Activated CD8-positive, alpha-beta T cell treated with anti-CD3 and anti-CD28 coated beads, Interleukin-2, amount 10 ng/mL, durations not matched to agents 7 days and 5 days (primary cell): ENCODE results near the gene MYO5A. TPM values are rescaled to one million over a fixed set of nuclear protein-coding genes. Genes with fewer than 3 reads are reported as not detected.
"Not testable (repeated sequence)": the region's sequence is repeated elsewhere in the genome, so short reads cannot be mapped to it uniquely, and the experiment has no call there.

ENCODE experiments used
- ATAC-seq: fragments of 150-1000 bp; cut with Tn5 transposase; one replicate; pipeline ENCODE4 v1.10.0; 2021; ENCODE audit warnings: moderate library complexity
- CTCF ChIA-PET: fragments of 350-600 bp; sonication (Branson Sonifier 250); formaldehyde crosslinking; loops from one replicate; lab custom pipeline; 2021; ENCODE audit warnings: antibody characterized with exemption; lab: Charles Lee
- POLR2A ChIA-PET: fragments of 350-600 bp; sonication (Branson Sonifier 250); formaldehyde crosslinking; loops from one replicate; lab custom pipeline; 2021; ENCODE audit warnings: antibody characterized with exemption; lab: Charles Lee
- DNase-seq: peaks from one replicate; pipeline ENCODE4 v3.0.0-alpha.2; 2020
- H3K27ac Mint-ChIP-seq: one replicate; pipeline ENCODE4 v1.8.0; 2021; ENCODE audit warnings: mild to moderate bottlenecking, mixed read lengths
- H3K27me3 Mint-ChIP-seq: one replicate; pipeline ENCODE4 v1.8.0; 2021; ENCODE audit warnings: low read depth, mixed read lengths
- H3K36me3 Mint-ChIP-seq: one replicate; pipeline ENCODE4 v1.8.0; 2021; ENCODE audit warnings: low read depth, mixed read lengths
- H3K4me1 Mint-ChIP-seq: one replicate; pipeline ENCODE4 v1.8.0; 2021; ENCODE audit warnings: low read depth, mixed read lengths
- H3K4me3 Mint-ChIP-seq: one replicate; pipeline ENCODE4 v1.8.0; 2021; ENCODE audit warnings: mild to moderate bottlenecking, mixed read lengths
- H3K9me3 Mint-ChIP-seq: one replicate; pipeline ENCODE4 v1.8.0; 2022; ENCODE audit warnings: mixed read lengths; ENCODE audit not compliant: insufficient read depth
- total RNA-seq, 2 experiments: library from RNA; stranded (reverse); gene quantifications; one replicate each; pipeline ENCODE4 v1.2.3, GENCODE V29; 2021

The MYO5A gene
- total RNA-seq, 2 experiments from 2014 or later = 34.8 to 37.4 TPM

DNA sequence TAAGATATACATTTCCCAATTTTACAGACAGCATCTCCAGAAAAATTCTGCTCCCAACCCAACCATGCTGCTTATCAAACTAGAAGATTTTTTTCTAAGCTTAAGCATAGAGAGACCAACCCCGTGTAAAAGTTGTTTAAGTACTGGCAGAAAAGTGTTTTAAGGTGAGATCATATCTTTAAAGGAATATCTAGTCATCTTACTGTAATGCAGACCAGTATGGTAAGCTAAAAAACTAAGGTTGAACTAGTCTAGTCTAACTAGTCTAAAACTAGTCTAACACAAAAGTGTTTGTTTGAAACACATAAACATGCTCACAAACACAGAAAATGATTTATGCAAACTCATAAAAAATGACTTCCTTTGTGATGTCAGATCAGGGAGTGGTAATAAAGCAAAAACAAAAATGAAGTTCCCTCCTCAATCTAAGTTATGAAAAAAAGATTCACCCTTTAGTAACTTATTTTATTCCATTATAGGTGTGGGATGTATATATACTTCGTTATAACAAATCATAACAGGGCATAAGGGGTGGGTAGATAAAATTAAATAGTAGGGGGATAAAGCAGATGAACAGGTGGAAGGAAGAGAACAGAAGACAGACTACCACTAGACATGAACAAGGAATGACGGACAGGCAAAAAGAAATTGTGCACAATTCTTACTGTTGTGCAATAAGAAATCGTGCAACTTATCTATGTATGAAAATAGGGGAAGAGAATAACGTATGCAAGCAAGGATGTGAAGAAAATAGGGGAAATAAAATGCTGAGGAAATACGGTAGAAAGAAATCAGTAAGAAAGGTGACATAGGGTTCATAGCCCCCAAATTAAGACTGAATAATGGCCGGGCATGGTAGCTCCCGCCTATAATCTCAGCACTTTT is 10.0 kb downstream of the MYO5A start:
- H3K27ac Mint-ChIP-seq = no peak overlapping the region
- no peaks in the 10 kb centered on the region for H3K27me3 Mint-ChIP-seq
- DNase-seq (no peak), ATAC-seq (no peak)
- no peak overlapping the region for H3K4me3 Mint-ChIP-seq
- H3K9me3 Mint-ChIP-seq = no peaks in the 10 kb centered on the region
- peaks cover 4% of the 10 kb centered on the region for H3K4me1 Mint-ChIP-seq
- POLR2A ChIA-PET = interaction anchor here (1.5 kb wide), 1 partner anchor 10 kb away, joined by 5 read pairs; the partner anchor contains the start of gene MYO5A
- CTCF ChIA-PET = no interaction called here
- H3K36me3 Mint-ChIP-seq = peaks cover 2% of the 10 kb centered on the region

DNA sequence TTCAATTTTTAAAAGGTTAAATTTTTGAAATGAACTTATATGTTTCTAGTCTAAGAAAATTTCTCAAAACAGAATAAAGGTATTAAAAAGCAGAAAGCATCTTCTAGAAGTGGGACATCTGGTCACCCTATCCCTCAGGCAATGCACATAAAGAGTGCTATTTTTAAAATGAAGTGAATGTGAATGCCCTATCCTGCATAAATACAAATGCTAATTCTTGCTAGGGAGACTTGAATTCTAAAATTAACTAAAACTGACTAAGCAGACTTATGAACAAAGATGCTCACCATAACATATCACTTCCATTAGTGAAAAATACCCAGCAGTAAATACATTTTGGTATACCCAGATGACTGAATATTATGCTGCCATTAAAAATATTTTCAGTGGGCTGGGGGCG is 11.7 kb downstream of the MYO5A start:
- Mint-ChIP-seq H3K9me3 (no peaks in the 10 kb centered on the region), H3K4me3 (no peak overlapping the region), H3K36me3 (peaks cover 2% of the 10 kb centered on the region), H3K27ac (no peak overlapping the region), H3K4me1 (peaks cover 4% of the 10 kb centered on the region), H3K27me3 (no peaks in the 10 kb centered on the region)
- POLR2A ChIA-PET = no interaction called here
- CTCF ChIA-PET = no interaction called here
- DNase-seq (no peak), ATAC-seq (no peak)

DNA sequence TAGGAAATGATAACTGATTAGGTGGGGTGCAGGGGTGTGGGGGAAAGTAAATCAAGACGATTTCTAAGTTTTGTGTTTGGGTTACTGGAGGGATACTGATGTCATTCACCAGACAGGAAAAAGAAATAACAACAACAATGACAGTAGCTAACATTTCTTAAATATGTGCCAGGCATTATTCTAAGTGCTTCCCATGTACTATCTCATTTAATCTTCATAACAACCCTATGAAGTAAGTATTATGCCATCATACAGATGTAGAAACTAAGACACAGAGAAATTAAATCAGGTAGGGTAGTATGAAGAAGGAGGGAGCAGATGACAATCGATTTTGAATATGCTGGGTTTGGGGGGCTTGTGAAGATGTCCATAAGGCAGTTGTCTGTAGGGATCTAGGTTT is 13.3 kb downstream of the MYO5A start:
- no peak overlapping the region for H3K4me3 Mint-ChIP-seq
- H3K9me3 Mint-ChIP-seq = no peaks in the 10 kb centered on the region
- ATAC-seq (no peak), DNase-seq (no peak)
- no peaks in the 10 kb centered on the region for H3K36me3 Mint-ChIP-seq
- ChIA-PET CTCF (no interaction called here), POLR2A (no interaction called here)
- H3K4me1 Mint-ChIP-seq = peaks cover 4% of the 10 kb centered on the region
- H3K27ac Mint-ChIP-seq = no peak overlapping the region
- H3K27me3 Mint-ChIP-seq = no peaks in the 10 kb centered on the region

GRCh38 chr15:52514482-52514881 is 14.2 kb downstream of the MYO5A start:
- Mint-ChIP-seq H3K9me3 (no peaks in the 10 kb centered on the region), H3K4me1 (peaks cover 4% of the 10 kb centered on the region), H3K27ac (no peak overlapping the region), H3K4me3 (no peak overlapping the region), H3K36me3 (no peaks in the 10 kb centered on the region), H3K27me3 (no peaks in the 10 kb centered on the region)
- ATAC-seq (no peak), DNase-seq (no peak)
- POLR2A ChIA-PET = no interaction called here
- CTCF ChIA-PET = no interaction called here

DNA sequence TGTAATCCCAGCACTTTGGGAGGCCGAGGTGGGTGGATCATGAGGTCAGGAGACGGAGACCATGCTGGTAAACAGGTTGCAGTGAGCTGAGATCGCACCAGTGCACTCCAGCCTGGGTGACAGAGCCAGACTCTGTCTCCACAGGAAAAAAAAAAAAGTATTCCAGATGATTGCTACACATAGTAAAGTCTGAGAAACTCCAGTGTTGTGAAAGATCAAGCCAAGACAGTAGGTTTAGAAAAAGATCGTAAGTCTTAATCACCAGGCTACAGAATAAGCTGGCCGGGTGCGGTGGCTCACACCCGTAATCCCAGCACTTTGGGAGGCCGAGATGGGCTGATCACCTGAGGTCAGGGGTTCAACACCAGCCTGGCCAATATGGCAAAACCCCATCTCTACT is 15.8 kb downstream of the MYO5A start:
- CTCF ChIA-PET = interaction anchor here (0.9 kb wide), 1 partner anchor 12 kb away, joined by 3 read pairs; no protein-coding TSS in a partner anchor
- H3K9me3 Mint-ChIP-seq, H3K27me3 Mint-ChIP-seq, H3K27ac Mint-ChIP-seq, H3K4me1 Mint-ChIP-seq, H3K4me3 Mint-ChIP-seq, H3K36me3 Mint-ChIP-seq, DNase-seq, ATAC-seq, POLR2A ChIA-PET: not testable (repeated sequence)

- Mint-ChIP-seq H3K27me3 (no peaks in the 10 kb centered on the region), H3K9me3 (no peaks in the 10 kb centered on the region), H3K27ac (no peak overlapping the region), H3K4me3 (no peak overlapping the region), H3K4me1 (no peaks in the 10 kb centered on the region), H3K36me3 (no peaks in the 10 kb centered on the region)
- ChIA-PET POLR2A (no interaction called here), CTCF (interaction anchor here (1.1 kb wide), 1 partner anchor 10 kb away, joined by 3 read pairs; no protein-coding TSS in a partner anchor)
- ATAC-seq (no peak), DNase-seq (no peak)
Observed at GRCh38 chr15:52511084-52511483, 17.6 kb downstream of the MYO5A start.

DNA sequence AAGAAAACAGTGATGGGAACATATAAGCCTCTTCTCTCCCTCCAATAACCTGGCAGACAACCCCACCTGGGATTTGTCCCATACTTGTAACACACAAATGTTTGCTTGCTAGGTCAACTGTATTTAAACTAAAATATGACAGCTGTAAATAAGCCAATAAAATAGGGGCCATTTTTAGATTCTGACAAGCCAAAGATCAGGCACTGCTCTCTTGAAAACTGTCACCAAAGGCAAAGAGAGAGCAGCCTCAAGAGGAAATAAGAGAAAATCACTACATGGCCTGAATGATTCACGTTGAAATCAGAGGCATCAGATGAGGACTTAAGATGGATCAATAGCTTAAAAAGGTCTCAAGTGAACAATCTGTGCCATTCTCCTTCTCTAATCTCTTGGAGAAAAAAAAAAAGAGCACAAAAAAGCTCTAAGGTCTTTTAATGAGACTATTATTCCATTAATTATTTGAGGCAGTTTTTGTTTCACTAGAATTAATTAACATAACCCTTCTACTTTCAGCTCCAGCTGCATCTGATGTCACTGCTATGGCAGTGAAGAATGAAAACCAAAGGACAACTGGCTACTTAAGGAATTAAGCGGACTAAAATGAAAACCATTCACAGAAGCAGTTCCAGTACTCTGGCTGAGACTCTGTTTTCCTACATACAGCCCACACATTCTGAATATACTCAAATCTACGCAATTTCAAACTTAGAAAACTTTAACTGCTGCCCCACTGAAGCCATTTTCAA is 19.0 kb downstream of the MYO5A start:
- H3K36me3 Mint-ChIP-seq = no peaks in the 10 kb centered on the region
- CTCF ChIA-PET = interaction anchor here (0.9 to 1.3 kb wide), 3 partner anchors 45 to 177 kb away, joined by 3 read pairs; no protein-coding TSS in a partner anchor

GRCh38 chr15:52506549-52506948 is 22.1 kb downstream of the MYO5A start:
- Mint-ChIP-seq H3K27ac (no peak overlapping the region), H3K36me3 (peaks cover 1% of the 10 kb centered on the region), H3K27me3 (no peaks in the 10 kb centered on the region), H3K4me1 (peaks cover 14% of the 10 kb centered on the region), H3K4me3 (no peak overlapping the region), H3K9me3 (no peaks in the 10 kb centered on the region)
- POLR2A ChIA-PET = no interaction called here
- CTCF ChIA-PET = no interaction called here
- no peak for ATAC-seq
- DNase-seq = no peak

More for the DNA sequence above, 19.0 kb downstream of the MYO5A start:
- Mint-ChIP-seq H3K4me1 (peaks cover 5% of the 10 kb centered on the region), H3K9me3 (no peaks in the 10 kb centered on the region), H3K4me3 (no peak overlapping the region), H3K27ac (no peak overlapping the region), H3K27me3 (no peaks in the 10 kb centered on the region)
- POLR2A ChIA-PET = no interaction called here
- ATAC-seq (no peak), DNase-seq (no peak)

DNA sequence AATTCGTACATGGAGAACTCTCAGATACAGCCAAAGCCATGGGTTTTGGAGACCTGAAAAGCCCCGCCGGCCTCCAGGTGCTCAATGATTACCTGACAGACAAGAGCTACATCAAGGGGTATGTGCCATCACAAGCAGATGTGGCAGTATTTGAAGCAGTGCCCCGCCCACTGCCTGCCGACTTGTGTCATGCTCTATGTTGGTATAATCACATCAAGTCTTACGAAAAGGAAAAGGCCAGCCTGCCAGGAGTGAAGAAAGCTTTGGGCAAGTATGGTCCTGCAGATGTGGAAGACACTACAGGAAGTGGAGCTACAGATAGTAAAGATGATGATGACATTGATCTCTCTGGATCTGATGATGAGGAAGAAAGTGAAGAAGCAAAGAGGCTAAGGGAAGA is 23.5 kb downstream of the MYO5A start:
- no peaks in the 10 kb centered on the region for H3K9me3 Mint-ChIP-seq
- DNase-seq (no peak), ATAC-seq (no peak)
- peaks cover 1% of the 10 kb centered on the region for H3K36me3 Mint-ChIP-seq
- POLR2A ChIA-PET = no interaction called here
- CTCF ChIA-PET = no interaction called here
- no peak overlapping the region for H3K4me3 Mint-ChIP-seq
- no peaks in the 10 kb centered on the region for H3K27me3 Mint-ChIP-seq
- peaks cover 14% of the 10 kb centered on the region for H3K4me1 Mint-ChIP-seq
- no peak overlapping the region for H3K27ac Mint-ChIP-seq

DNA sequence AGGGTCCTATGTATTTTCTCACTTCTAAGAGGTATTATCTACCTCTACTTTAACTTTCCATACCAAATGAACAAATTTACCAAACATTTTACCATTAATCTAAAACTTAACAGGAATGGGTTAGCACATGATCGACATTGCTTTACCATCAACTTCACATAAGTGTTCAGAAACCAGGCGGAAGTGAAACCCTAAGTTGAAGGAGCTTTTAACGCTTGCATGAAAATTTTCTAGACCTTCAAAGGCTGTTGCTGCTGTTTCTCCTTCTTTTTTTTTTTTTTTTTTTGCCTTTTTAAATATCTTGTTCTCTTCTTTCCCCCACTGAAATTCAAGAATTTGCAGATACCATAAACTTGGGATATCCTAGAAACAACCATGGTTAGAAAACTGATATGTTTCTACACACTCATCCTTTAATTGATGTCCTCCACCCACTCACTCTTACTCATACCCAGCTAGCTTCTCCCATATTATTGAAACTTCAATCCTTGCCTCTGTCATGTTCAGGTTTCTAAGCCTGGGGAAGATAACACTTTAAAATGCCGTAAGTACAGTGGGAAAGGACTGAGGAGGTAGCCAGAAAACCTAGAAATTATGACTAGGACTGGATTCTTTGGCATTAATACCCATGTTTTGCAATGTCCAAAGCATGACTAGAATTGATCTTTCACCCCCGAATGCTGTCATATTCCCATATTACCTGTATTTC is 24.7 kb downstream of the MYO5A start:
- Mint-ChIP-seq H3K9me3 (no peaks in the 10 kb centered on the region), H3K36me3 (peaks cover 3% of the 10 kb centered on the region), H3K27ac (peak overlapping the region; percentile 50), H3K4me3 (peak overlapping the region; percentile 28), H3K4me1 (peaks cover 14% of the 10 kb centered on the region), H3K27me3 (no peaks in the 10 kb centered on the region)
- ChIA-PET POLR2A (interaction anchor here (0.6 kb wide), 1 partner anchor 84 kb away, joined by 3 read pairs; no protein-coding TSS in a partner anchor), CTCF (interaction anchor here (0.9 to 1.2 kb wide), 2 partner anchors 9 to 22 kb away, joined by 3 read pairs; no protein-coding TSS in a partner anchor)
- ATAC-seq = no peak
- DNase-seq = no peak

- Mint-ChIP-seq H3K4me1 (peaks cover 14% of the 10 kb centered on the region), H3K9me3 (no peaks in the 10 kb centered on the region), H3K27ac (no peak overlapping the region), H3K36me3 (peaks cover 3% of the 10 kb centered on the region), H3K4me3 (no peak overlapping the region), H3K27me3 (no peaks in the 10 kb centered on the region)
- ATAC-seq (no peak), DNase-seq (no peak)
- ChIA-PET CTCF (no interaction called here), POLR2A (no interaction called here)
Observed at GRCh38 chr15:52502608-52503007, 26.1 kb downstream of the MYO5A start.
